ENCODE data around the gene GLCCI1.

- TF ChIP-seq CTCF (IDR thresholded peaks at IDR 0.05 in 8 of 11, conservative IDR thresholded peaks at IDR 0.05 in 3 of 11) = no peak
- no peak for TF ChIP-seq POLR2A (IDR thresholded peaks at IDR 0.05)
- TF ChIP-seq POLR2AphosphoS5 (IDR thresholded peaks at IDR 0.05) = no peak
Observed at GRCh38 chr7:8126601-8127167, 158.1 kb downstream of the GLCCI1 start.

Data from spleen (tissue), 7 donors.